GM18858 (cell line): ENCODE data around the gene ZCCHC10.
"Not testable (repeated sequence)": the region's sequence is repeated elsewhere in the genome, so short reads cannot be mapped to it uniquely, and the experiment has no call there.

ENCODE experiments used
- ATAC-seq: cut with Tn5 transposase; IDR thresholded peaks from one replicate; pipeline ENCODE4 v1.9.1; 2021; ENCODE audit not compliant: unreplicated experiment

The ZCCHC10 gene

DNA sequence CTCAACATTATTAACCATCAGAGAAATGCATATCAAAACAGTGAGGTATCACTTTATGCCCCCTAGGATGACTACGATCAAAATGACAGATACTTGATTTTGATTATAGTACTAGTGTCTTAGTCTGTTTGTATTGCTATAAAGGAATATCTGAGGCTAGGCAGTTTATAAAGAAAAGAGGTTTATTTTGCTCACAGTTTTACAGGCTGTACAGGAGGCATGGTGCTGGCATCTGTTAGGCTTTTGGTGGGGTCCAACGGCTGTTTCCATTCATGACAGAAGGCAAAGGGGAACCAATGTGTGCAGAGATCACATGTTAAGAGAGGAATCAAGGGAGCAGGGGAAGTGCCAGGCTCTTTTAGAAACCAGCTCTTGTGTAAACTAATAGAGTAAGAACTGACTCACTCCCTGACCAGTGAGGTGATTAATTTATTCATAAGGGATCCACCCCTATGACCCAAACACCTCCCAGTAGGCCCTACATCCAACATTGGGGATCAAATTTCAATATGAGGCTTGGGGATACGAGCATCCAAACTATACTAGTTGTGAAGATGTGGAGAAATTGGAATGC lies 46.9 kb downstream of the ZCCHC10 start:
- no peak for ATAC-seq

DNA sequence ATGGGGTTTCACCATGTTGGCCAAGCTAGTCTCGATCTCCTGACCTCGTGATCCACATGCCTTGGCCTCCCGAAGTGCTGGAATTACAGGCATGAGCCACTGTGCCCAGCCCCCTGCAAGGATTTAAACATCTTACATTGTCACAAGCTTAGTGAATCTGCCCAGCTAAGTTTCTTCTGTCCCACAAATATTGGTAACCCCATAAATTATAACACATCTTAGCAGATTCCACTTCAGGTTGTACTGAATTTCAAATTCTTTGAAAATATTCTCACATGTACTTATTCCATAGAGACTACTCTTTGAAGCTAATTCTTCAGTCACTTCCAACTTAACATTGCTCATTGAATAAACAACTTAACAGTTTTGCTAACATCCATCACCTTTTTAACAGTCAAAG lies 49.5 kb downstream of the ZCCHC10 start:
- ATAC-seq = no peak

DNA sequence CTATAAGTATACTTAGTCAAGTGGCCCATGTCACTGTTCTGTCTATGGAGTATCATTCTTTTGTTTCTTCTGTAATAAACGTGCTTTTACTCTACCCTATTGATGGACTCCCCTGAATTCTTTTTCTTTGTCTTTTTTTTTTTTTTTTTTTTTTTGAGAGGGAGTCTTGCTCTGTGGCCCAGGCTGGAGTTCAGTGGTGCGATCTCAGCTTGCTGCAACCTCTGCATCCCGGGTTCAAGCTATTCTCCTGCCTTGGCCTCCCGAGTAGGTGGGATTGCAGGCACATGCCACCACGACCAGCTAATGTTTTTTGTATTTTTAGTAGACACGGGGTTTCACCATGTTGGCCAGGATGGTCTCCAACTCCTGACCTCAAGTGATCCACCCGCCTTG lies 53.9 kb downstream of the ZCCHC10 start:
- ATAC-seq = not testable (repeated sequence)

DNA sequence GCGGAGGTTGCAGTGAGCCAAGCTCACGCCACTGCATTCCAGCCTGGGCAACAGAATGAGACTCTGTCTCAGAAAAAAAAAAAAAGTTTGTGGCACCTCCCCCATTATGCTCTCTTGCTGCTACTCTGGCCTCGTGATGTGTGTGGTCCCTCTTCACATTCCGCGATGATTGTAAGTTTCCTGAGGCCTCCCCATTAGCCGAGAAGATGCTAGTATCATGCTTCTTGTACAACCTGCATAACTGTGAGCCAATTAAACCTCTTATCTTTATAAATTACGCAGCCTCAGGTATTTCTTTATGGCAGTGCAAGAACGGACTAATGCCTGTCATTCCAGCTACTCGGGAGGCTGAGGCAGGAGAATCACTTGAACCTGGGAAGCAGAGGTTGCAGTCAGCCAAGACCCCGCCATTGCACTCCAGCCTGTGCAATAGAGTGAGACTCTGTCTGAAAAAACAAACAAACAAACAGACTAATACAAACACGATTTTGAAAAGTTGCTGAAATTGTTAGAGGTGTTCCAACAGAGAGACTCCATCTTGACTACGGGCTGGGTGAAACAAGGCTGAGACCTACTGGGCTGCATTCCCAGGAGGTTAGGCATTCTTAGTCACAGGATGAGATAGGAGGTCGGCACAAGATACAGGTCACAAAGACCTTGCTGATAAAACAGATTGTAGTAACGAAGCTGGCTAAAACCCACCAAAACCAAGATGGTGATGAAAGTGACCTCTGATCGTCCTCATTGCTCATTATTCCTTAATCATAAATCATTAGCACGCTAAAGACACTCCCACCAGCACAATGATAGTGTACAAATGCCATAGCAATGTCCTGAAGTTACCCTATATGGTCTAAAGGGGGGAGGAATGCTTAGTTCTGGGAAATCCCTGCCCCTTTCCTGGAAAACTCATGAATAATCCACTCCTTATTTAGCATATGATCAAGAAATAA lies 54.6 kb downstream of the ZCCHC10 start:
- ATAC-seq = no peak

DNA sequence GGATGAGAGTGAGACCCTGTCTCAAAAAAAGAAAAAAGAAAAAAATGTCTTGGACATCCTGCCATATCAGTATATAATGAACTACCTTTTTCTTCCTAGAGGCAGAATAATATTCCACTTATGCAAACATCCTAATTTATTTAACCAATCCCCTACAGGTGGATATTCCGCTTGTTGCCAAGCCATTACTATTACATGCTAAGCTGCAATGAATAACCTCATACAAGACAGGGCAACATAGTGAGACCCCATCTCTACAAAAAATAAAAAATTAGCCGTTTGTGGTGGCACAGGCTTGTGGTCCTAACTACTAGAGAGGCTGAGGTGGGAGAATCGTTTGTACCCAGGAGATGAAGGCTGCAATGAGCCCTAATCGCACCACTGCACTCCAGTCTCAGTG lies 61.2 kb downstream of the ZCCHC10 start:
- no peak for ATAC-seq

DNA sequence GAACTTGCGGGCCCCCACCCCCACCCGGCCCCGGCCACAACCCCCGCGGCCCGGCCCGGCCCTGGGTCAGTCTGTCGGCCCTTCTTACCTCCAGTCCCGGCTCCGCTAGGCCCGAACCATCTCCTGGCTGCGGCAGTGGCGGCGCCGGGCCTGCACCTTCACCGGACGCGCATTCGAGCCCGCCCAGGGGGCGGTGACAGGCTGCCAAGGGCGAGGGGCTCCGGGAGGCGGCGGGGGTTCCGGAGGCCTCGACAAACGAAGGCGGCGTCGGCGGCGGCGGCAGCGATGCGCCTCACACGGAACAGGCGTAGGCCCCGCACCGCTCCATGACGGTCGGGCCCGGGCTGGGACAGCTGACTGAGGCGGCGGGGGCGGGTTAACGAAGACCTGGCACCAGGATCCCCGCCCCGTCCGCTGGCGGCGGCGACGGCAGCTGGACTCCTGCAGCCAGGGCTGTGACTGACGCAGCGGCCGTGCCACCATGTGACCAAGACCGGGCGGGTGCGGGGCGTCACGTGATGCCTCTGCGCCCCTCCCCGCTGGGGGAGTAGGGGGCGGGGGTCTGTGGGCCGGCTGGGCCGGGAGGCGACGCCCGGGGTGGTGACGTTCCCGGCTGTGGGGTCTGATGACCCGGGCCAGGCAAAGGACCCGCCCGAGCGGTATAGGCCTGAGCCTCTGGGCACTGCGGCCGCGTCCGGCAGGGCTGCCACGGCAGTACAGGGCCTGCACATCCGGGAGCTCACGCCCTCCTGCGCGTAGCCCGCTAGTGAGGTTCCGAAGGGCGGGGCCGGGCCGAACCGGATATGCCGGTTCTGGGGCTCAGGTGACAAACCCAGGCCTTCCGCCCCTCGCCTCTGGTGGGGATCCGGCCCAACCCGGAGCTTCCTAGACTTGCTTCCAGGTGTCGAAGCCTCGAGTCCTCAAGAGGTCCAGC lies 62.9 kb downstream of the ZCCHC10 start, which contains the start of gene AFF4:
Gene AFF4, minus strand, starts transcription at position 464 of the 934 bp plus-strand sequence. CDS start 26,445 bp downstream, outside the sequence.
- peak; percentile 86 for ATAC-seq

DNA sequence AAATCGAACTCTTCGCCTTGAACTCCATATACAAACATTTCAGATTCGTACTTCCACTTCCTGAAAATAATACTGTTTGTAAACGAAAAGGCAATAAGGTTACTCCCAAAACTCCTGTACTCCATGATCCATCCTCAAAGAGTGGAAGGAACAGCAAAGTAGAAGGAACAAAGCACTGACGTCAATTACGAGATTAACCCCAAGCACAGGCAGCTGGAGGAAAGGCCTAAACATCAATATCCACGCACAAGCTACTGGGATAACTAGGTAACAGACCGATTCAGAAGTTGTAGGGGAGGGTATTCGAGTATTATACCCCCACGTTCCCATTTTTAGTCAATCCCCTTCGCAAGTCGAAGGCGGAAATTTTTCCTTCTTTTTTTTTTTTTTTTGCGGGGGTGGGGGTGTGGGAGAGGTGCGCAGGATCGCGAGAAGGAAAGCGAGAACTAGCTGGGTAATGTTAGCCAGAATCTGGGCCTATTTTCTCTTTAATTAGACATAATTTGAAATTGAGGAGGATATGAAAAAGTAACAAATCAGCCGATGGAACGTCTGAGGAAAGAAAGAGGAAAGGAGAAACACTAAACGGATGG lies 63.8 kb downstream of the ZCCHC10 start:
- ATAC-seq = no peak

DNA sequence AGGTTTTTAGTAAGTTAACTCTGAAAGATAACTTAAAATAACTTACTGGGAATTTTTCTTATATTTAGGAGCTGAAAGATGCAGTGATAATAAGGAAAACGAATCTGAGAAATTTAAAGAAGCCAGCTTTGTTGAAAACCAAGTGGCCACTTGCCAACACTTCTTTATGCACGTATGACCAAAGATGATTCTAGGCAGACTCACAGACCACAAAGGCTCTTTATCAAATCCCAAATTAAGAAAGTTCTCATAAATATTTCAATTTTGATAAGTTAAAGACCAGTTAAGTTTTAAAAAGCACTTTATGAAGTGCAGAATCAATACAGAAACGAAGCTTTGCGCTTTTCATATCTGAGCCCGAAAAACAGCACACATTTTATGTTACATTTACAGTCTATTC lies 64.5 kb downstream of the ZCCHC10 start:
- no peak for ATAC-seq

DNA sequence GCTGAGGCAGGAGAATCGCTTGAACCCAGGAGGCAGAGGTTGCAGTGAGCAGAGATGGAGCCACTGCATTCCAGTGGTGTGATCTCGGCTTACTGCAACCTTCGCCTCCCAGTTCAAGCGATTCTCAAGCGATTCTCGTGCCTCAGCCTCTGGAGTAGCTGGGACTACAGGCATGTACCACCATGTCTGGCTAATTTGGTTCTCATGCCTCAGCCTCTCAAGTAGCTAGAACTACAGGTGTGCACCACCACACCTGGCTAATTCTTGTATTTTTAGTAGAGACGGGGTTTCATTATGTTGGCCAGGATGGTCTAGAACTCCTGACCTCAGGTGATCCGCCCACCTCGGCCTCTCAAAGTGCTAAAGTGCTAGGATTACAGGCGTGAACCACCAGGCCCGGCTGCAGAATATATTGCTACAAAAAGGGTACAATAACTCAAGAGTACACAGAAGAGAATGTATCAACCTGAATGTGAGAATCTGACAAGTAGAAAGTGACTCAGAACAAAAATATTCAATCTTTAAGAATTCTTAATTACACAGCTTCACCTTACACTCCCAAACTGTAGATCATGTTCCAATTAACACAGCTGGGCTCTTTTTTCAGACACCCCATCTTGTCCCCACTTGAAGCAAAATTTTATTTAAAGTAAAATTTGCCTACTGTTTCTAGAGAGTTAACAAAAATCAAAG lies 65.1 kb downstream of the ZCCHC10 start:
- not testable (repeated sequence) for ATAC-seq

DNA sequence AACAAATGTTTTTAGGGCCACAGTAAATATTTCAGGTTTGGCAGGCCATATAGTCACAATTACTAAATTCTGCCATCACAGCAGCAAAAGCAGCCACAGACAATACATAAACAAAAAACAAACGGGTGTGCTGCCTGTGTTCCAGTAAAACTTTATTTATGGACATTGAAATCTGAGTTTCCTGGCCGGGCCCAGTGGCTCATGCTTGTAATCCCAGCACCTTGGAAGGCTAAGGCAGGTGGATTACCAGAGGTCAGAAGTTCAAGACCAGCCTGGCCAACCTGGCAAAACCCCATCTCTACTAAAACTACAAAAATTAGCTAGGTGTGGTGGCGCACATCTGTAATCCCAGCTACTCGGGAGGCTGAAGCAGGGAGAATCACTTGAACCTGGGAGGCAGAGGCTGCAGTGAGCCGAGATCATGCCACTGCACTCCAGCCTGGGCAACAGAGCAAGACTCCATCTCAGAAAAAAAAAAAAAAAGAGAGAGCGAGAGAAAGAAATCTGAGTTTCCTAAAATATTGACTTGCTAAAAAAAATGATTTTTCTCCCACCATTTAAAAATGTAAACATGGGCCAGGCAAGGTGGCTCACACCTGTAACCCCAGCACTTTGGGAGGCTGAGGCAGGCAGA lies 70.1 kb downstream of the ZCCHC10 start:
- ATAC-seq = not testable (repeated sequence)

DNA sequence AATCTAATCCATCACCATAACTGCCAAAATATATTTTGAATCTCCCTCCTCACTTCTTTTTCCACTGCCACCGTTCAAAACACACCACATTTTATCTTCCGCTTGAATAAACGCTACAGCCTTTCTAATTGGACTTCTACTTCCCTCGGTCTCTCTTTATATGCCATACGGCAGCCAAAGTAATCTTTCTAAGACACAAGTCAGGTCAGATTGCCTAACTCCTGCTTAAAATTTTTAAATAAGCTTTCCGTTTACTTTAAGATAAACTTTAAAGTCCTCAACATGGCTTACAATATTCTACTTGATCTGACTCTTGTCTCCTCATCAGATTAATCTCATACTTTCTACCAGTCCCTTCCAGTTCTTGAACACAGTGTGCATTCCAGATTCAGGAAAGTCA lies 72.6 kb downstream of the ZCCHC10 start:
- ATAC-seq = no peak

DNA sequence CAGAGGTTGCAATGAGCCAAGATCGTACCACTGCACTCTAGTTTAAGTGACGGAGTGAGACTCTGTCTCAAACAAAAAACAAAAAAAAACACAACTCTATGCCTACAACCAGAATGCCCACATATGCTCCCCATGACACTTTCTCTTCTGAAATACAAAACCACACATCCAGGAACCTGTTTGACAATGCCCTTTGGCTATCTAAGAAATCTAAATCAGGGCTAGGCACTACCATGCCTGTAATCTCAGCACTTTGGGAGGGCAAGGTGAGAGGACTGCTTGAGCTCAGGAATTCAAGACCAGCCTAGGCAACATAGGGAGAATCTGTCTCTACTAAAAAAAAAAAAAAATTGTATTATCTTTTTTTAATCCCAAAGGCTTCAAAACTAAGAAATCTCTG lies 73.5 kb downstream of the ZCCHC10 start:
- no peak for ATAC-seq

DNA sequence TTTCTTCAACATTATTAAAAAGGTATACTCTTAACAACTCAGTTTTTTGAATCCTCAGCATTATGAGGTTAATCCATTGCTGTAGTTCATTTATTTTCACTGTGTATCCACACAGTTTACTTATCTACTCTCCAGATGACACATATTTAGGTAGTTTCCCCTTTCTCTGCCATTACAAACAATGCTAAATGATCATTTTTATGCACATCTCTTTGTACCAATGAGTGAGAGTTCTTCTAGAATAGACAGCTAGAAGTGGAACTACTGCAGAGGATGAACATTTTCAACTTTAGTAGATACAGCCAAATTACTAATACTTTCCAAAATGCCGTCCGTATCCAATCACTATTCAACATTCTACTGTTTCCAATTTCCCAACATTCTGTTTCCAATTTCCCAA lies 74.5 kb downstream of the ZCCHC10 start:
- no peak for ATAC-seq

DNA sequence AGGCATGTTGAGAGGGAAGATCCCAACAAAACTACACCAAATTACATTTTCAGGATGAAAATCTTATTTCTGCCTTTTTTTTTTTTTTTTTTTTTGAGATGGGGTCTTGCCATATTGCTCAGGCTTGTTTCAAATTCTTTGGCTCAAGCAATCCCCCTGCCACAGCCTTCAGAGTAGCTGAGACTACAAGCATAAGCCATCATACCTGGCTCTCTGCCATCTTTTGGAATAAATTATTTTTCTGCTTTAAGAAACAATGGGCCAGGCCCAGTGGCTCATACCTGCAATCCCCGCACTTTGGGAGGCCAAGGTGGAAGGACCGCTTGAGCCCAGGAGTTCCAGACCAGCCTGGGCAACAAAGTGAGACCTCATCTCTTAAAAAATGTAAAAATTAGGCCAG lies 77.2 kb downstream of the ZCCHC10 start:
- ATAC-seq = no peak

DNA sequence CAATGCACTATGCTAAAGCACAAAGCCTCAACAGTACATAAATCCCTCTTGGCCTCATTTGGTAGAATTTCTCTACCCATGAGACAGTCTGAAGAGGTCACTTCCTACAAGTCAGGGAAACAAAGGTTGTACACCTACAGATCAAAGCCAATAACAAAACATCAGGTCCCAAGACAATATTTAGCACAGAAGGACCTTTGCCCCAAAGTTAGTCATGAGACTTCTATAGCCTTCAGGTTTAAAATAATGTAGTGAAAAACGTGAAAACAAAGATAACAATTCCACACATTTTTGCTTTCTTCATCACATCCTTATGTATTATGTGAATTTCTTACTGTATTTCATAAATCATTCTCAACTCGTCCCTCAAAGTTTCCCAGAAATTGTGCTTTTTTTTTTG lies 78.7 kb downstream of the ZCCHC10 start:
- no peak for ATAC-seq
